SKM-1 (cell line): Measurements from ENCODE around the gene FMN1.
"Not testable (repeated sequence)": the region's sequence is repeated elsewhere in the genome, so short reads cannot be mapped to it uniquely, and the experiment has no call there.

ENCODE experiments used
- DNase-seq: peaks from one replicate; lab custom pipeline; 2025; ENCODE audit not compliant: unreplicated experiment; lab: John Stamatoyannopoulos, UW

FMN1 gene

GRCh38 chr15:32991619-32992111, 202.8 kb downstream of the FMN1 start:
- no peak for DNase-seq

- DNase-seq = no peak
Measured at GRCh38 chr15:32990071-32990470, 204.4 kb downstream of the FMN1 start.

GRCh38 chr15:32987067-32987466, 207.4 kb downstream of the FMN1 start:
- no peak for DNase-seq

- no peak for DNase-seq
Measured at GRCh38 chr15:32986147-32986546, 208.4 kb downstream of the FMN1 start.

GRCh38 chr15:32983679-32984078, 210.8 kb downstream of the FMN1 start:
- DNase-seq = no peak

GRCh38 chr15:32982001-32982400, 212.5 kb downstream of the FMN1 start:
- DNase-seq = no peak

- no peak for DNase-seq
Measured at GRCh38 chr15:32981536-32981935, 213.0 kb downstream of the FMN1 start.

- DNase-seq = no peak
Measured at GRCh38 chr15:32979710-32980109, 214.8 kb downstream of the FMN1 start.

GRCh38 chr15:32977506-32977905, 217.0 kb downstream of the FMN1 start:
- no peak for DNase-seq

GRCh38 chr15:32974691-32975090, 219.8 kb downstream of the FMN1 start:
- DNase-seq = no peak

GRCh38 chr15:32972686-32973085, 221.8 kb downstream of the FMN1 start:
- no peak for DNase-seq

GRCh38 chr15:32970847-32971246, 223.7 kb downstream of the FMN1 start:
- no peak for DNase-seq

- DNase-seq = no peak
Measured at GRCh38 chr15:32967521-32967920, 227.0 kb downstream of the FMN1 start.

GRCh38 chr15:32966512-32966911, 228.0 kb downstream of the FMN1 start:
- DNase-seq = no peak

- DNase-seq = no peak
Measured at GRCh38 chr15:32965897-32966296, 228.6 kb downstream of the FMN1 start.

- no peak for DNase-seq
Measured at GRCh38 chr15:32959077-32959476, 235.4 kb downstream of the FMN1 start.

GRCh38 chr15:32957219-32957618, 237.3 kb downstream of the FMN1 start:
- DNase-seq = no peak

- no peak for DNase-seq
Measured at GRCh38 chr15:32956711-32957110, 237.8 kb downstream of the FMN1 start.

- DNase-seq = peak; percentile 32
Measured at GRCh38 chr15:32956006-32956405, 238.5 kb downstream of the FMN1 start.

GRCh38 chr15:32953533-32953910, 241.0 kb downstream of the FMN1 start:
- DNase-seq = no peak

GRCh38 chr15:32952901-32953532, 241.5 kb downstream of the FMN1 start:
- no peak for DNase-seq

- DNase-seq = no peak
Measured at GRCh38 chr15:32951736-32952464, 242.6 kb downstream of the FMN1 start.

- DNase-seq = not testable (repeated sequence)
Measured at GRCh38 chr15:32950051-32950450, 244.5 kb downstream of the FMN1 start.
